NCI-H82 treated with DMSO at 0.1 percent for 48 hours (cell line): ENCODE measurements around the gene ZNFX1.
A peak's percentile ranks its signal among the peaks of the same experiment; 100 is the strongest.
"Not testable (repeated sequence)": the region's sequence is repeated elsewhere in the genome, so short reads cannot be mapped to it uniquely, and the experiment has no call there.

ENCODE experiments used
- DNase-seq: peaks from one replicate; lab custom pipeline; 2025; ENCODE audit not compliant: unreplicated experiment; lab: John Stamatoyannopoulos, UW

ZNFX1 gene

DNA sequence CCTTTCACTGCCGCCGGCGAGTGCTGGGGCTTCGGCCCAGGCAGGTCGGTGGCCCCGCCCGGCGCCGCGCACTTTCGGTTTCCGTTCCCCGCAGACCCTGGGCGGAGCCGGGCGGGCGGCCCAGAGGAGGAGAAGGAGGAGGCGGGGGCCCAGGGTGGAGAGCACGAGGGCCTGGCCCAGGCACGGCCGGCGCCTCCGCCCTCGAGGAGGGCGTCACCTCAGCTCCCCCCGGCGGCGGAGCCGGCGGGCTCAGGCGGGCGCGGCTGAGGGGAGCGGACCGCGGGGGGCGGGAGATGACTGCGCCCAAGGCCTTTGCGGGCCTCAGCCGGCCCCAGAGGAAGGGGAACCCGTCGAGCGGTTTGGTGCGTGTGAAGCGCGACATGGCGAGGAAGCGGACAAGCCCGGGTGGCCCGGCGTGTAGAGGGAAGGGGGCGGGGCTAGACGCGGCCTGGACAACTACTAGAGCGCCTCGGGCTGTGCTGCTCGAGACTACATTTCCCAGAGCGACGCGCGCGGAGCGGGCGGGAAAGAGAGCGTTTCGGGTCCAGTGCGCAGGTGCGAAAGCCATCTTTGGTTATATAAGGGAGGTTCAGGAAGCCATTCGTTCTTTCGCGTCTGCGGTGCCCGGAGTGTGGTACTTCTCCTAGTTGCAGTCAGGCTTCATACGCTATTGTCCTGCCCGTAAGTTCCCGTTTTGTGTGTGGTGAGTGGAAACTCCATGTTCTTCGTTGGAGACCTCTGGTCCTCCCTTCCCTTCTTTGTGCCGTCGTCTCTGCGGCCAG is at the start of gene ZNFX1:
Gene ZNFX1, minus strand, starts transcription at position 22 of the 782 bp plus-strand sequence. CDS start 2,218 bp downstream, outside the sequence.
- peak; percentile 98 for DNase-seq

- DNase-seq: no peak
These were observed 48.2 kb upstream of the ZNFX1 start for GRCh38 chr20:49326026-49326425.

GRCh38 chr20:49324306-49324705 is 46.4 kb upstream of the ZNFX1 start:
- DNase-seq: no peak

- no peak for DNase-seq
These were observed 45.9 kb upstream of the ZNFX1 start for GRCh38 chr20:49323622-49324238.

DNA sequence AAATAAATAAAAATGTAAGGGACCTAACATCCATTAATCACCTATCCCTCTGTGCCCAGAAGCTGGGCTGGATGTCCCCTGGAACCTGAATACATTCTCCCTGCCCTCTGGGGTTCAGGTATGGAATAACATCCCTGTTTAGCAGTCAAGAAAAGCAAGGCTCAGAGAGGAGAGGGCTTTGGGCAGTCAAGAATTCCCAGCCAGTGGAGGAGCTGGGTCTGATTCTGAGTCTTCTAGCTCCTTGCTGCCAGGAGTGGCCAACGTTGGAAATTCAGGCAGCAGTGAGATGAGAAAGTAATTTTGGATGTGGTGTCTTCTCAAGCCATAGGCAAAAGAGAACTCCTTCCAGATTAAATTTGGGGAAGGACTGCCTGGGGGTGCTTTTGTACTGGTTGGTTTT is 42.6 kb upstream of the ZNFX1 start:
- no peak for DNase-seq

- no peak for DNase-seq
These were observed 41.5 kb upstream of the ZNFX1 start for GRCh38 chr20:49319208-49319809.

DNA sequence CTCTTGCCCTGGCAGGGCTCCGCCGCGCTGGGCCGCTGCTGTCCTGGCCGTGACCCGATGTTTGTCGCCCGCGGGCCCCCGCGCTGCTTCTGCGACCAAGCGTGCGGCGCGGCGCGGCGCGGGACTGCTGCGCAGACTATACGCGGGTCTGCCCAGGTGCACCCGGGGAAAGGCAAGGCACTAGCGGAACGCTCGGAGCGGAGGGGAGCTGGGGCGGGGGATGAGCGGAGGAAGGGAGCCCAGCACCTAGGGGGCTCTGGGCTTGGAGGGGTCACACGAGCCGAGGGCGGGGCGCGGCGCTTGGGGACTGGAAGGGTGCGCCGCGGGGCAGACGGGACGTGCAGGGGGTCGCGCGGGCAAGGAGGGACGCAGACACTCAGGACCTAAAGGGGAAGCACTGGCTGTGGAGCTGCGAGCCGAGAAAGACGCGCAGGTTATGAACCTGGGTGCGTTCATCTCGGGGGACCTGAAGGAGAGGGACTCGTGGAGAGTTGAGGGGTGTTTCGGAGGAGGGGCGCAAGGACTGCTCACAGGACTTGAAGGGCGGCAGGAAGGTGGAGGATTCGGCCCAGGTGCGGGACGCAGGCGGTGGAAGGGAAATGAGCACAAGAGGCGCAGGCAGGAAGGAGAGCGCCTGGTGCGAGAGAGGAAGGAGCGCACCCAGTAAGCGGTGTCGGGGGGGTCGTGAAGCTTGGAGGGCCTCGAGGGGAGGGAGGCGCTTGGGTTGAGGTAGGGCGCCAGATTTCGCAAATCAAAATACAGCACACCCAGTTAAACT is 40.8 kb upstream of the ZNFX1 start:
- no peak for DNase-seq

DNA sequence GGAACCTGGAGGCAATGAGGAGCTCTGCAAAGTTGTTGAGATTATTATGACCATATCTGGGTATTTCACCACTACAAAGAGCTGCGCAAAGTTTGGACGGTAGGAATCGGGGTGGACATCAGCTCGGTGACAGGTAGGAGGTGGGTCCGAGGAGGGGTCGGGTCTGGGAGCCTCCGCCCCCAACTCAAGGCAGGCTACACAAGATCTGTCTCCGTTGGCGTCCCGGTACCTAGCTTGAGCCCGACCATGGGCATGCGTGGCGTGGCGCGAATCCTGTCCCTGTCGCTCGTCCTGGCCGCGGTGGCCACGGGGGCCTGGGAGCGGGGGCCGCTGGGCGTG is 40.2 kb upstream of the ZNFX1 start:
- no peak for DNase-seq

GRCh38 chr20:49316704-49317103 is 38.8 kb upstream of the ZNFX1 start:
- no peak for DNase-seq

- no peak for DNase-seq
These were observed 37.7 kb upstream of the ZNFX1 start for GRCh38 chr20:49315580-49315979.

- not testable (repeated sequence) for DNase-seq
These were observed 36.2 kb upstream of the ZNFX1 start for GRCh38 chr20:49314052-49314451.

DNA sequence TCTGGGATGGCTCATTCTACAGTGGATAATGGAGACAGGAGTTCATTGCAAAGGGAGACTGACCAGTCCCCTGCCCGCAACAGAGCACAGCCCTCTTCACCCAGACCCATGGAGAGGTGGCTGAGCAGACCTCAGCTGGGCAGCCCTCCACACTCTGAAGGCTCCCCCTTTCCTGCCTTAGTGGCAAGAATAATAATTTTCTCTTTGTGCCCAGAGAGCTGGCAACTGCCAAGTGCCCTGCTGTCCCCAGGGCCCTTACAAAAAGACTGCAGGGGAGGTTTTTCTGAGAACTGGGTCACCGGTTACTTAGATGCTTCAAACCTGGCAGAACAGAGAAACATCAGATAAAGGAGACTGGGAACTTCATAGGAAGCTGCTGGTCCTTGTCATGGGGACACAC is 35.4 kb upstream of the ZNFX1 start:
- DNase-seq: no peak

DNA sequence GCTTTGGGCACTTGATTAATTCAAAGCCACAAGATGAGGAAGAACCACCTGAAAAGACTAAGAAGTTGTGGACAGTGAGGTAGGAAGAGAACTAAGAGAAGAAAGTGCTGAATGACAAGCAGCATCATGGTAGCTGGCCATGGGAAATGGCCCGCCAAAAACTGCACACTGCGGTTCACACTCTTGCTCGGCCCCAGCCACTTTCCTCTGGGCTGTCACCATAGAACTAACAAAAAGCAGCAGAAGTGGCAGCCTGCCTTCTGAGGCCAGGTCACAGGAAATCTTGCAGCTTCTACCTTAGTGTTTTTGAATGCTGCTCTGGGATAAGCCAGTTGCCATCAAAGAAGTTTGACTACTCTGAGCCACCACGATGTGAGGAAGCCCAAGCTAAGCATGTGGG is 34.8 kb upstream of the ZNFX1 start:
- DNase-seq: no peak

DNA sequence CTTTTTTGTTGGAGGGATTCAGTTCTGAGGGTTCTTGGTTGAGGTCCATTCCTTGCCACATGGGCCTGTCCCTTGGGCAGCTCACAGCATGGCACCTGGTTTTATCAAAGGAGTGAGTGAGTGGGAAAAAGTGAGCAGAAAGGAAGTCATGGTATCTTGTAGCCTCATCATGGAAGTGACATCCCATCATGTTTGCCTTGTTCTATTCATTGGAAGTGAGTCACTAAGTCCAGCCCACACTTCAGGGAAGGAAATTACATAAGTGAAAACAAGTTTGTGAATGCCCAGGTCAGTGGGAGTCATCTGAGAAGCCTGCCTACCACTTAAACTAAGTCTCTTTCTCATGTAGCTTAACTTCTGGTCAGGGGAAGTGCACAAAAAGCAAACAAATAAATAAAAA is 32.8 kb upstream of the ZNFX1 start:
- DNase-seq: no peak

- no peak for DNase-seq
These were observed 31.0 kb upstream of the ZNFX1 start for GRCh38 chr20:49308875-49309274.

GRCh38 chr20:49306903-49307620 is 29.2 kb upstream of the ZNFX1 start:
- peak; percentile 30 for DNase-seq

DNA sequence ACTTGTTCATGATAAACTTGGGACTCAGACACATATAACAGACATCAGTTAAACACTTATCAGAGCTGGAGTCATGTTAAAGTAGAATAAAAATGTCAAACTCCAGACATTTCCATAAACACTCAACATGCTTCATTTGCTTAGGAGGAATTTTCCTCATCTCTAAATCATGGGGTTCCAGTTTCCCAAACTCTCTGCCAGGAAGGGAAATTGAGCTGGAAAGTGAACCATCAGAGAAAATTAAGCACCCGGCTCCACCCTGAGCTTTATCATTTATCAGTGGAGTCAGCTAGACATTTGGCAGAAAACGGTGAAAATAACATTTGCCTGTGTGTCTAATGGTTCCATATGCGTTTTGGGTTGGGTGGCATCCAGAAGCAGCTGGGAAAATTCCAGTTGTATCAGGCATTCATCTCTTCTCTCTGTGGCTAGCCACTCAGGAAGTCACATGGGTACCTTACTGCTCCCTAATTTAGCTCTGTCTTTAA is 25.3 kb upstream of the ZNFX1 start:
- DNase-seq: no peak

- DNase-seq: no peak
These were observed 20.0 kb upstream of the ZNFX1 start for GRCh38 chr20:49297605-49298530.

DNA sequence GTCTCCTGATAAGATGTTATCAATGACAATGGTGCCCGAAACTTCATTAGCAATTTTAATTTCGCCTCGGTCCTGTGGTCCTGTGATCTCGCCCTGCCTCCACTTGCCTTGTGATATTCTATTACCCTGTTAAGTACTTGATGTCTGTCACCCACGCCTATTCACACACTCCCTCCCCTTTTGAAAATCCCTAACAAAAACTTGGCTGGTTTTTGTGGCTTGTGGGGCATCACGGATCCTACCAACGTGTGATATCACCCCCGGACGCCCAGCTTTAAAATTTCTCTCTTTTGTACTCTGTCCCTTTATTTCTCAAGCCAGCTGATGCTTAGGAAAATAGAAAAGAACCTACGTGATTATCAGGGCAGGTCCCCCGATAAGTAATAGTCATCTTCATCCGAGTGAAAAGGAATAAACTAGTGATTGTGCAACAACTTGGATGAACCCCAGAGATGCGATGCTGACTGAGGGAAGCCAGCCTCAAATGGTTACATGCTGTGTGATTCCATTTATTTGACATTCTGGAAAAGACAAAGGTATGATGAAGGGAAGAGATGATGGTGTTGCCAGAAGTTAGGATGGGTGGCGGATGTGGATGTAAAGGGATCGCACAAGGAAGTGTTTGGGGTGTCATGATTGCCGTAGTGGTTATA is 16.3 kb upstream of the ZNFX1 start:
- not testable (repeated sequence) for DNase-seq
